HG02798 (cell line): ENCODE data around the gene TSEN54.

ENCODE experiments used
- ATAC-seq: cut with Tn5 transposase; IDR thresholded peaks from one replicate; pipeline ENCODE4 v1.9.1; 2021; ENCODE audit warnings: mild to moderate bottlenecking; ENCODE audit not compliant: unreplicated experiment, poor library complexity

Gene TSEN54

DNA sequence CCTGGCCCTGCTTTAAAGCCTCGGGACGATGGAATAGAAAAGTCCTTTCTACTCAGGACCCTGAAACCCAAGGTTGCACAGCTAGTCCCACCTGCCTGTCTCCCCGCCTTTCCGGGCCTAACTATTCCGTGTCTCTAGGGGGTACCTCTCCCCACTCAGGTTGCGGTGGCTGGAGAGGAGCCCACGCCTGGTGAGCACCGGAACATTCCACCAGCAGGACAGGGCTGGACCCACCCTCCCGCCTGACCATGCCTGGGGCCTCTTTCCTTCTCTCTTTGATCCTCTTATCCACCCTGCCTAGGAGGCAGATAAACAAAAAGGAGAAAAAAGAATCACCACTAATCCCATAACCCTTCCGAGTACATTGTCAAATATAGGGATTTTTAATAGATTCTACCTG lies 20.0 kb downstream of the TSEN54 start:
- no peak for ATAC-seq

- ATAC-seq: no peak
Measured at GRCh38 chr17:75539967-75540729, 23.8 kb downstream of the TSEN54 start.

DNA sequence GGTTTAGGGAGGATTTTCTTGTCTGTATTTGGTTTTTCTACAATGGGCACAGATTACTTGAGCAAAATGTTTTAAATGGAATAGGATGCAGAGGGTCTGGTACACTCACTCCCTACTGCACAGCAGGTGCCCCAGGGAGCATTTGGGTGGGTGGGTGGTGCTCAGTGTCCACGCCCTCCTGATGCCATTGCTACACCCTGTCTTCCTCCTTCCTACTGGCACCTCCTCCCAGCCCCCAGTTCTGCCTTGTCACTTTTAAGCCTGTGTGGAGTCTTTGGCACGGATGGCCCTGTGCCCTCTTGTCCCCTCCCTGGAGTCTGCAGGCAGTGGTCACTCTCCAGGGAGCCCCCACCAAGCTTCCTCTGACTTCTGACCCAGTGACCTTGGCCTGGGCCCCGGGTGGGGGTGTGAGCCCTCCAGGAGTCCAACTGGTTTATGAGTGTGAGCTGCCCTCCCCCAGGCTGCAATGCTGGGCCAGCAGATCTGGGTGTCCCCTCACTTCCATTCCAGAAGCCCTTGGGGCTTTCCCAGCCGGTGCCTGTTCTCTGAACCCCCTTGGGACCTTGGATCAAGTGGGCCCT lies 24.7 kb downstream of the TSEN54 start:
- no peak for ATAC-seq

DNA sequence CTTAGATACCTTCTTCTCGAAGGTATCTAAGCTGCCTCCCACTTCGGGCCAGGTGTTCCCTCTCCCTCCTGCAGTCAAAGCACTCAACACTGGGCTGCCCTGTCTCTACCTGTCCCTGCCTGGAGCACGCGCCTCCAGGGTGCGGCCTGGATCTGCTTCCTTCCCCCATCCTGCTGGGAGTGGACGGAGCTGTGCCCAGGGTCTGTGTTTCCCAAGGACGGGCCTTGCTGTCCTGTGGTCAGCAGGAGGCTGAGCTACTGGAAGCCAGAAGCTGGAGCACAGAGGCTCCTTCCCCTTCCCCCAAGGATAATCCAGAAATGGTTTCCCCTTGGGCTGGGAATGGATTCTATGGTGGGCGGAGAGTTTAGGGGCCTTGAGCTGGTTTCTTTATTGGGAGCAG lies 25.9 kb downstream of the TSEN54 start:
- no peak for ATAC-seq

DNA sequence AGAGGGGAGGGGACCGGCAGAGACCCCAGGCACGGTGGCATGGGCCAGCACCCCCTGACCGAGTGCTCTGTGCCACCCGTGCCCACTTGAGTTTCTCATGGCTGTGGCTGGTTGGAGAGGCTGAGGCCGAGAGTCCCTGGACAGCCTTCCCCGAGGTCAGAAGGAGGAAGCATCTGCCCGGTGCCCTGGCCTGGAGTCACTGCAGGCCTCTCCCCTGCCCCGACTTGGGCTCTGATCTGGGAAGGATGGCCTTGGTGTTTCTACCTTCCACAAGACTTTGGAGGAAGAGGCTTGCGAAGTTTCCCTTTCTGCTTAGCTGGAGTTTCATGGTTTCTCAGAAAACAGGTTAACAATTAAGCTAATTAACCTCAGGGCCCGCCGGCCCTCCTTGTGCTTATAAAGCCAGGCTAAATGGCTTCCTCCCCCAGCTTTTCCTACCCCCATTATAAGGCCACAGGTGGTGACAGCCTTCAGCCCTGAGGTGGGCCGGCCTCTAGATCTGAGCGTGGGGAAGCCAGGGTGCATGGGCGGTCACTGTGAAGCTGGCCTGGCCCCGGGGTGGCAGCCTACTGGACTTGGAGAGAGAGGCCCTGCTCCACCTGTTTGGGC lies 26.5 kb downstream of the TSEN54 start:
- ATAC-seq: no peak

- ATAC-seq: no peak
Measured at GRCh38 chr17:75544250-75544649, 27.9 kb downstream of the TSEN54 start.

DNA sequence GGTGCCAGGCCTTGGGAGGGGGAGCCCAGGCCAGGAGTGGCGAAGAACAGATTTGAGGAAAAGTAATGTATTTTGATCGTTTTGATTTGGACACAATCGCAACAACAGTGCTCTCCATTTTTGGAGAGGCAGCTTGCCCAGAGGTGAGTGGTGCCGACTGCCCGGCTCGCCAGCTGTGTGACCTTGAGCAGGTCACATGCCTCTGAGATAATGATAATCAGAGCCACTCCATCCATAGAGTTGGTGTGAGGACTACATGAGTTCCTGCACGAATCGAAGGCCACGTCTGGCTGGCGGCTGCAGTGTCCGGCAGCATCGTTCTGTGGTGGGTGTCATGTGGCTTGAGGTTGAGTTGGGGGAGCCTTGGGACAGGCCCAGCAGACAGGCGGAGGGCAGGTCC lies 29.9 kb downstream of the TSEN54 start:
- no peak for ATAC-seq

DNA sequence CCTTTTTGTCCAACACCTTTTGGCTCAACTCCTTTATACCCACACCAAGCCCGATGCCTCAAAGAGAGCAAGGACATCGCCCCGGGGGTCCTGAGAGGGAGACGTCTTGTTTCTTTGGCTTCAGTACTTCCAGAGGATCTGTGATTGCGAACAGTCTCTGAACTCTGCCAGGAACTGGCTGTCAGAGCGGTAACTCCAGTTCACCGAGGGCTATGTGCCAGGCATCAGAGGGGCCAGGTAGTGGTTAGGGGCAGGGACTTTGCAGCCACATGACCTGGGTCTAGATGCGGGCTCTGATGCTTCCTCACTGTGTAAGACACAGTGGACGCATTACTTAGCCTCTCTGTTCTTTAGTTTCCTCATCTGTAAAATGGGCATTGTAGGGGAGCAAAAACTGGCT lies 30.8 kb downstream of the TSEN54 start:
- no peak for ATAC-seq

DNA sequence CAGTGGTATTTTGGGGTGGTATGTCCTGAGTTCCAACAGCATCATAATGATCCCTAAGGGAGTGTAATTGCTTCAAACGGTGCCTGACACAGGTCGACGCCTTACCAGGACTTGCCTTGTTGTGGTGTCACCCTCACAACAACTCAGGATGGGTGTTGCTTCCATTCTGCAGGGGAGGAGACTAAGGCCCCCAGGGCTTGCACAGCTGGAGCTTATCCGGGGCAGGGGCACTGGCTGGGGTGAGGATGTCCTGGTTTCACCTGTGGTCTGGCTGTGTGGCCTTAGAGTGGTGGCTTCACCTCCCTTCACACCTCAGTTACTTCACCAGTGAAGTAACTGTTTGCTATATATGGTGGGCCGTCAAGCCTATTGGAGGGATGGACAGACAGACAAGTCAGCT lies 32.5 kb downstream of the TSEN54 start:
- ATAC-seq: no peak

DNA sequence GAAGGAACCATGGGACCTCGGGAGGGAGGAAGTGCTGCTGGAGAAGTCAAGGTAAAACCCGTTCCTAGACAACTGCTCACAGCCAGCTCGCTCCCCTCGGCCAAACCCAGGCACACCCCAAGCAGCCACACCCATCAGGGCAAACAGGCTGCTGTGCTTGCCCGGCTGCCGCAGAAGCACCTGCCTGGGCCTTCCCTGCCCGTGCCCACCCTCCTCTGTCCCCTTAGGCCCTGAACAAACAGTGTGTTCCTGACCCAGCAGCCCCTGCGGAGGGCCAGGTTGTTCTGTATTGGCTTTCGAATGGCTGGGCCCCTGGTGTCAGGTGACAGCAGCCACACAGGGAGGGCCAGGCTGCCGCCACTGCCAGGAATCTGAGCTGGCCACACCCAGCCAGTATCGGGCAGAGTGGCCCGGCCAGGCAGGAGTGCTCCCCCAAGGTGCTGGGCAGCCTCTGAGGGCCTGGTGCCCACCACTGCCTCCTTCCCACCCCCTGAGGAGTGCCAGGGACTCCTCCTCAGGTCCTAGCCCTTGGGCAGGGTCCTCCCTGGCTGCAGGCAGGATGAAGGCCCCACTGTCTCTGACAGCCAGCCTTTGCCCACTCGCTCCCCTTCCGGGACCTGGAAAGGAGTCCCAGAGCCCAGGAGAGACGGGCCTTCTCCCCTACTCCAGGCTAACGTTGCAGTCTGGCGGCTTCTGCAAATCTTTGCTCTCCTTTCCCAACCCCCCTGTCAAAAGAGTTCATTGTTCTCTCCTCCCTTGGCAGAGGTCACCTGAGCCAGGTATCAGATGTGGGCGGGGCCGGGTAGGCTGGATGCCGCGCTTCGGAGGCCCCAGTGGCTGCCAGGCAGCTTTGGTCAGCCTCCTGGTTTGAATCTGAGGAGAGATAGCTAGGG lies 33.2 kb downstream of the TSEN54 start:
- no peak for ATAC-seq

DNA sequence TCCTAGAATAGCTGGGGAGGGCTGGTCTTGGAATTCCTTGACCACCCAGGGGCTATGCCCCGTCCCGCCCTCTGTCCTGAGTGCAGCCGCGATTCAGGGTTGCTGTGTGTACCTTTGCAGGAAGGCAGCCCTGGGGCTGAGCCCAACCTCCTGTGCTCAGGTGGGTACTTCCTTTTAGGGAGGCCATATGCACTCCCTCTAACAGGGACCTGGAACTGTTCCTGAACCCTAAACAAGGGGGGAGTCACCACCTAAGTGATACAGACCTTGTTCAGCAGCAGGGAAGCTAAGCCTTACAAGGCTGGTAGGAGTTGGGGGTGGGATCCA lies 33.8 kb downstream of the TSEN54 start:
- ATAC-seq: no peak

GRCh38 chr17:75551266-75551665 lies 34.9 kb downstream of the TSEN54 start:
- ATAC-seq: no peak

GRCh38 chr17:75552425-75553294 lies 36.3 kb downstream of the TSEN54 start:
- ATAC-seq: no peak

GRCh38 chr17:75553295-75554110 lies 37.2 kb downstream of the TSEN54 start:
- ATAC-seq: no peak

GRCh38 chr17:75555679-75556153 lies 39.4 kb downstream of the TSEN54 start:
- ATAC-seq: no peak

GRCh38 chr17:75557075-75557851 lies 40.9 kb downstream of the TSEN54 start:
- no peak for ATAC-seq

GRCh38 chr17:75557852-75558665 lies 41.7 kb downstream of the TSEN54 start:
- no peak for ATAC-seq
